SK-N-SH treated with all-trans-retinoic acid at 6 μM for 48 hours (cell line): ENCODE measurements around the gene TEKT5.

ENCODE experiments used
- CSDC2 ChIP-seq: fragments of 250-450 bp; sonication (Bioruptor Pico); IDR thresholded peaks from 2 replicates; pipeline ENCODE4 v1.5.0; 2020; ENCODE audit warnings: mild to moderate bottlenecking, moderate library complexity
- ISL1 ChIP-seq: fragments of 250-450 bp; sonication (Bioruptor Pico); IDR thresholded peaks from 2 replicates; pipeline ENCODE4 v2.1.2; 2022; ENCODE audit warnings: mild to moderate bottlenecking, moderate library complexity
- PATZ1 ChIP-seq: fragments of 250-450 bp; sonication (Bioruptor Pico); IDR thresholded peaks from 2 replicates; pipeline ENCODE4 v1.8.0; 2020; ENCODE audit warnings: mild to moderate bottlenecking, moderate library complexity, borderline replicate concordance
- POU6F1 ChIP-seq: fragments of 250-450 bp; sonication (Bioruptor Pico); IDR thresholded peaks from 2 replicates; pipeline ENCODE4 v1.8.0; 2021; ENCODE audit warnings: low read depth, mild to moderate bottlenecking, moderate library complexity, borderline replicate concordance
- TCF4 ChIP-seq: fragments of 250-450 bp; sonication (Bioruptor Pico); IDR thresholded peaks from 2 replicates; pipeline ENCODE4 v1.8.0; 2021; ENCODE audit warnings: mild to moderate bottlenecking, moderate library complexity, borderline replicate concordance
- ZC3H10 ChIP-seq: fragments of 250-450 bp; sonication (Bioruptor Pico); IDR thresholded peaks from 2 replicates; pipeline ENCODE4 v1.5.1; 2021; ENCODE audit warnings: mild to moderate bottlenecking, moderate library complexity
- TF ChIP-seq, protein P1 (sequence below): fragments of 250-450 bp; sonication (Bioruptor Pico); IDR thresholded peaks from 2 replicates; pipeline ENCODE4 v1.5.1; 2021; ENCODE audit warnings: mild to moderate bottlenecking, moderate library complexity

- TF ChIP-seq PATZ1 (CRISPR knock-in tag) (no peak), ZC3H10 (no peak), POU6F1 (no peak), TCF4 (no peak), ISL1 (CRISPR knock-in tag) (no peak), CSDC2 (no peak)
- TF ChIP-seq, protein P1, sequence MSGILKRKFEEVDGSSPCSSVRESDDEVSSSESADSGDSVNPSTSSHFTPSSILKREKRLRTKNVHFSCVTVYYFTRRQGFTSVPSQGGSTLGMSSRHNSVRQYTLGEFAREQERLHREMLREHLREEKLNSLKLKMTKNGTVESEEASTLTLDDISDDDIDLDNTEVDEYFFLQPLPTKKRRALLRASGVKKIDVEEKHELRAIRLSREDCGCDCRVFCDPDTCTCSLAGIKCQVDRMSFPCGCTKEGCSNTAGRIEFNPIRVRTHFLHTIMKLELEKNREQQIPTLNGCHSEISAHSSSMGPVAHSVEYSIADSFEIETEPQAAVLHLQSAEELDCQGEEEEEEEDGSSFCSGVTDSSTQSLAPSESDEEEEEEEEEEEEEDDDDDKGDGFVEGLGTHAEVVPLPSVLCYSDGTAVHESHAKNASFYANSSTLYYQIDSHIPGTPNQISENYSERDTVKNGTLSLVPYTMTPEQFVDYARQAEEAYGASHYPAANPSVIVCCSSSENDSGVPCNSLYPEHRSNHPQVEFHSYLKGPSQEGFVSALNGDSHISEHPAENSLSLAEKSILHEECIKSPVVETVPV: no peak
Observed at GRCh38 chr16:10675861-10676260, 18.9 kb downstream of the TEKT5 start.
